AG20443 (cell line): Measurements from ENCODE around the gene PPEF1.
A peak's percentile ranks its signal among the peaks of the same experiment; 100 is the strongest.
"Not testable (repeated sequence)": the region's sequence is repeated elsewhere in the genome, so short reads cannot be mapped to it uniquely, and the experiment has no call there.

Experiments
- DNase-seq: peaks from one replicate; pipeline ENCODE4 v3.0.0; 2012; ENCODE audit warnings: low spot score, mixed read lengths

The PPEF1 gene

GRCh38 chrX:18793601-18794089 lies 86.2 kb downstream of the PPEF1 start:
- DNase-seq: no peak

GRCh38 chrX:18797141-18797540 lies 89.7 kb downstream of the PPEF1 start:
- no peak for DNase-seq

GRCh38 chrX:18799911-18800310 lies 92.5 kb downstream of the PPEF1 start:
- no peak for DNase-seq

GRCh38 chrX:18809641-18810040 lies 102.2 kb downstream of the PPEF1 start:
- DNase-seq: no peak

GRCh38 chrX:18810416-18810815 lies 103.0 kb downstream of the PPEF1 start:
- no peak for DNase-seq

- no peak for DNase-seq
Observed at GRCh38 chrX:18825375-18825774, 117.9 kb downstream of the PPEF1 start.

- no peak for DNase-seq
Observed at GRCh38 chrX:18828832-18829404, 121.5 kb downstream of the PPEF1 start.

GRCh38 chrX:18833071-18833731 lies 125.8 kb downstream of the PPEF1 start:
- DNase-seq: peak; percentile 34

GRCh38 chrX:18847901-18848300 lies 140.5 kb downstream of the PPEF1 start:
- DNase-seq: not testable (repeated sequence)

- no peak for DNase-seq
Observed at GRCh38 chrX:18855919-18856644, 148.6 kb downstream of the PPEF1 start.

- DNase-seq: no peak
Observed at GRCh38 chrX:18856645-18856997, 149.2 kb downstream of the PPEF1 start.

- no peak for DNase-seq
Observed at GRCh38 chrX:18861511-18861910, 154.1 kb downstream of the PPEF1 start.

- DNase-seq: no peak
Observed at GRCh38 chrX:18864390-18864920, 157.0 kb downstream of the PPEF1 start.

- no peak for DNase-seq
Observed at GRCh38 chrX:18871161-18871890, 163.9 kb downstream of the PPEF1 start.

- DNase-seq: no peak
Observed at GRCh38 chrX:18871970-18872369, 164.5 kb downstream of the PPEF1 start.

- DNase-seq: no peak
Observed at GRCh38 chrX:18872621-18873020, 165.2 kb downstream of the PPEF1 start.

- DNase-seq: peak; percentile 69
Observed at GRCh38 chrX:18873189-18873791, 165.8 kb downstream of the PPEF1 start.

- DNase-seq: no peak
Observed at GRCh38 chrX:18873836-18874235, 166.4 kb downstream of the PPEF1 start.

GRCh38 chrX:18874560-18875255 lies 167.3 kb downstream of the PPEF1 start:
- DNase-seq: no peak

- no peak for DNase-seq
Observed at GRCh38 chrX:18875256-18875878, 167.9 kb downstream of the PPEF1 start.

GRCh38 chrX:18877469-18877868 lies 170.0 kb downstream of the PPEF1 start:
- no peak for DNase-seq
